A673 (cell line): ENCODE results near the gene SHROOM3. TPM values are rescaled to one million over a fixed set of nuclear protein-coding genes. Genes with fewer than 3 reads are reported as not detected.
"Not testable (repeated sequence)": the region's sequence is repeated elsewhere in the genome, so short reads cannot be mapped to it uniquely, and the experiment has no call there.

Source experiments
- BruUV-seq: library from RNA; stranded (reverse); fragments of 400-500 nt; replicated peaks from 2 replicates; lab custom pipeline; 2021; lab: Mats Ljungman, UMichigan
- CTCF ChIA-PET: fragments of 300-600 bp; sonication (Branson Sonifier 250); formaldehyde crosslinking; loops from one replicate; lab custom pipeline; 2022; ENCODE audit warnings: antibody characterized with exemption; lab: Charles Lee
- POLR2A ChIA-PET: fragments of 300-600 bp; sonication (Branson Sonifier 250); formaldehyde crosslinking; loops from one replicate; lab custom pipeline; 2022; ENCODE audit warnings: antibody characterized with exemption; ENCODE audit not compliant: low non-redundant PET; lab: Charles Lee
- DNase-seq: peaks from one replicate; pipeline ENCODE4 v3.0.0-alpha.2; 2015; ENCODE audit warnings: low spot score
- H3K27ac ChIP-seq: fragments of 200-600 bp; sonication (generic); 2 replicates; pipeline ENCODE4 v1.5.1; 2016; ENCODE audit warnings: mixed run types, low read depth, mild to moderate bottlenecking, mixed read lengths, antibody characterized with exemption, low read length; ENCODE audit not compliant: poor library complexity, severe bottlenecking
- H3K27me3 ChIP-seq: fragments of 200-600 bp; sonication (generic); replicated peaks from 2 replicates; pipeline ENCODE4 v1.6.1; 2017; ENCODE audit warnings: mixed run types, low read depth, mild to moderate bottlenecking, mixed read lengths, antibody characterized with exemption, low read length; ENCODE audit not compliant: insufficient read depth, poor library complexity
- H3K36me3 ChIP-seq: fragments of 200-600 bp; sonication (generic); 2 replicates; pipeline ENCODE4 v1.6.1; 2016; ENCODE audit warnings: mixed run types, mild to moderate bottlenecking, mixed read lengths, antibody characterized with exemption, low read length; ENCODE audit not compliant: insufficient read depth, poor library complexity, severe bottlenecking
- H3K4me1 ChIP-seq: fragments of 200-600 bp; sonication (generic); 2 replicates; pipeline ENCODE4 v1.6.1; 2017; ENCODE audit warnings: mixed run types, mild to moderate bottlenecking, mixed read lengths, antibody characterized with exemption, low read length; ENCODE audit not compliant: insufficient read depth, poor library complexity, severe bottlenecking
- H3K4me3 ChIP-seq: fragments of 200-600 bp; sonication (generic); 2 replicates; pipeline ENCODE4 v1.5.1; 2016; ENCODE audit warnings: low read depth, mixed run types, mild to moderate bottlenecking, mixed read lengths, low read length; ENCODE audit not compliant: poor library complexity, severe bottlenecking
- H3K9me3 ChIP-seq: fragments of 200-600 bp; sonication (generic); 2 replicates; pipeline ENCODE4 v1.6.1; 2016; ENCODE audit warnings: mixed run types, low read depth, mild to moderate bottlenecking, mixed read lengths, antibody characterized with exemption, low read length; ENCODE audit not compliant: poor library complexity, severe bottlenecking
- CTCF ChIP-seq: fragments of 300-800, 200-600 bp; sonication (generic); conservative IDR thresholded peaks from 2 replicates; pipeline ENCODE4 v1.5.1; 2017; ENCODE audit warnings: low read depth, mild to moderate bottlenecking, antibody characterized with exemption, low read length, moderate library complexity, mixed read lengths
- EZH2 ChIP-seq: fragments of 200-600 bp; sonication (generic); IDR thresholded peaks from 2 replicates; pipeline ENCODE4 v1.6.1; 2017; ENCODE audit warnings: borderline replicate concordance, low read depth, mild to moderate bottlenecking, mixed read lengths, antibody characterized with exemption, low read length; ENCODE audit not compliant: poor library complexity, severe bottlenecking
- intact Hi-C: fragments of 100-400 bp; cut with micrococcal nuclease; formaldehyde crosslinking; loops from one replicate; pipeline ENCODE4 v1.10.0; 2022; ENCODE audit not compliant: unreplicated experiment
- total RNA-seq: library from RNA; stranded (reverse); gene quantifications from 2 replicates; pipeline ENCODE4 v1.2.3, GENCODE V29; 2021

Gene SHROOM3
- total RNA-seq, 1 experiment from 2014 or later = 9.3 TPM

GRCh38 chr4:76718831-76719230 is 283.8 kb downstream of the SHROOM3 start:
- intact Hi-C loops = no loop called here
- DNase-seq = no peak
- H3K27ac ChIP-seq = no peak overlapping the region
- TF ChIP-seq EZH2 (no peak), CTCF (no peak)
- ChIA-PET CTCF (interaction anchor here (0.6 kb wide), 1 partner anchor 995 kb away, joined by 5 read pairs; no protein-coding TSS in a partner anchor), POLR2A (no interaction called here)
- no peaks in the 10 kb centered on the region for H3K9me3 ChIP-seq
- H3K4me1 ChIP-seq = peaks cover 7% of the 10 kb centered on the region
- BruUV-seq = no TSS peak
- no peaks in the 10 kb centered on the region for H3K27me3 ChIP-seq
- no peak overlapping the region for H3K4me3 ChIP-seq
- H3K36me3 ChIP-seq = no peaks in the 10 kb centered on the region

GRCh38 chr4:76720121-76720520 is 285.1 kb downstream of the SHROOM3 start:
- ChIA-PET CTCF (no interaction called here), POLR2A (no interaction called here)
- Histone ChIP-seq H3K27ac (no peak overlapping the region), H3K4me3 (no peak overlapping the region), H3K27me3 (no peaks in the 10 kb centered on the region), H3K4me1 (peaks cover 18% of the 10 kb centered on the region), H3K9me3 (no peaks in the 10 kb centered on the region), H3K36me3 (no peaks in the 10 kb centered on the region)
- TF ChIP-seq EZH2 (no peak), CTCF (no peak)
- intact Hi-C loops = no loop called here
- no TSS peak for BruUV-seq
- DNase-seq = no peak

DNA sequence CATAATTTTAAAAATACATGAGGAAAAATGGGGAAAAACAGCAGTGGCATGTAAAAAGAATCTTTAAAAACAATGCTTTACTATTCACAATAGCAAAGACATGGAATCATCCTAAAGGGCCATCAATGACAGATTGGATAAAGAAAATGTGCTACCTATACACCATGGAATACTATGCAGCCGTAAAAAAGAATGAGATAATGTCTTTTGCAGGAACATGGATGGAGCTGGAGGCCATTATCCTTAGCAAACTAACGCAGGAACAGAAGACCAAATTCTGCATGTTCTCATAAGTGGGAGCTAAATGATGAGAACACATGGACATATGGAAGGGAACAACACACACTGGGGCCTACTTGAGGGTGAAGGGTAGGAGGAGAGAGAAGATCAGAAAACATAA is 287.1 kb downstream of the SHROOM3 start:
- H3K36me3 ChIP-seq, H3K27ac ChIP-seq, intact Hi-C loops, H3K27me3 ChIP-seq, CTCF ChIA-PET, H3K9me3 ChIP-seq, DNase-seq, BruUV-seq, H3K4me3 ChIP-seq: not testable (repeated sequence)
- H3K4me1 ChIP-seq = peaks cover 18% of the 10 kb centered on the region
- POLR2A ChIA-PET = interaction anchor here (0.7 kb wide), 1 partner anchor 92 kb away, joined by 6 read pairs; no protein-coding TSS in a partner anchor

DNA sequence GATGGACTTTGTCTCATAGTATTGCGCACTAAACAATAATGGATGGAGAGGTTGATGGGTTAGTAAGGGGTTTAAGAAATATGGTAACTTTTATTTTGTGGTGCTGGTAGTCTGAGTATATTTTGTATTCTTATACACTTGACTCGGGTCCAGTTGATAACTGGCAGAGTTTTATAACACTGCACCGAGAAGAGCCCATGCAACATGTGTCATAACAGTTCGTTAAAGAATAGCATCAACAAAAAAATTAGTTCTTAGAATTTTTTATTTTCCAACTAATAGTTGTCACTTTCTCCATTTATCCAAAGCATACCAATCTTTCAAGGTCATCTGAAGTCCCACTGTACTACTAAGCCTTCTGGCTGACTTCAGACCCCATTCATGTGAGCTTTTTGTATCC is 287.8 kb downstream of the SHROOM3 start:
- intact Hi-C loops = no loop called here
- Histone ChIP-seq H3K4me3 (no peak overlapping the region), H3K27me3 (no peaks in the 10 kb centered on the region), H3K36me3 (no peaks in the 10 kb centered on the region), H3K4me1 (peaks cover 18% of the 10 kb centered on the region), H3K9me3 (no peaks in the 10 kb centered on the region), H3K27ac (peak overlapping the region; percentile 29)
- ChIA-PET POLR2A (interaction anchor here (0.7 kb wide), 1 partner anchor 93 kb away, joined by 6 read pairs; no protein-coding TSS in a partner anchor), CTCF (no interaction called here)
- BruUV-seq = no TSS peak
- no peak for DNase-seq
- TF ChIP-seq EZH2 = no peak
- no peak for TF ChIP-seq CTCF
